Measurements from ENCODE around the gene PDGFA. TPM values are rescaled to one million over a fixed set of nuclear protein-coding genes. Genes with fewer than 3 reads are reported as not detected.

PDGFA gene
- total and polyA plus RNA-seq, 5 donors from 2014 or later, result 2.9 TPM; not detected in 4

DNA sequence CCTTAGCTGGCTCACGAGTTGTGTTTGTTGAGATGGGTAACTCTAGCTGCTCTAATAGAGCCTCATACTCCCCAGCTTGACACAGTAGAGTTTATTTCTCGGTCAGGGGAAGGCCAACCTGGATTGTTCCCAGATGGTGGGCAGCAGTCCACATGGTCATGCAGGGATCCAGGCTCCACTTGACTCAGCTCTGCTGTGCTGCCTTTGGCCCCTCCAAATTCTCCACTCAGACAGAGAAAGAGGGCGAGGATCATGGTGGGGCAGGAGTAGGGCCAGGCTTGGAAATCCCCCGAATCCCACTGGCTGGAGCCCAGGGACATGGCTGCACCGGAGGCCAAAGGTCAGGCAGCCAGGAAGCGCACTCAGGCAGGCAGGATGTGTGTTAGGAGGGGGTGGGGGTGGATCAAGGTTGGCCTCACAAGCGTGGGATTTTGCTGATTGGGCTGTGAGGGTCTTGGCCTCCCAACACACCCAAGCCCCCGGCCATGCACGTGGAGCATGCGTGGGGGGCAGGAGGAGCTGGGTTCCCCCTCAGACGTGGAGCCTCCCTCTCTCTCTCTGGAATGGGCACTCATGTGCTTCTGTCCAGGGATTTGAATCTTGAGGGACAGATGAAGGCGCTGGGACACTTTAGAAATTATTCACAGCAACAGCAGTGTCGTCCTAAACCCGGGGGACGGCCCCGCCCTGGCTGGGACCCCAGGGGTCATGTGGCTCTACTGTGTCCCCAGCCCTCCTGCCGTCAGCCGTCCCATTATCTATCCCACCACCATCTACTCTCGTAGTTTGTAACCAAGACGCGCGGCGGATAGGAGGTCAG, 44.8 kb downstream of the PDGFA start:
- H3K36me3 Mint-ChIP-seq, result no peaks in the 10 kb centered on the region
- H3K9me3 Mint-ChIP-seq, result peaks cover 0 to 3% (median 0%) of the 10 kb centered on the region in 7 donors
- no peak overlapping the region for H3K4me3 ChIP-seq (ENCODE audit: low read depth, low read length)
- H3K4me1 ChIP-seq (ENCODE audit: control insufficient read depth, insufficient read depth, low read length, poor library complexity, severe bottlenecking), result no peaks in the 10 kb centered on the region
- ATAC-seq (ENCODE audit: low read depth in 2 of 2) (no peak), DNase-seq (no peak)
- H3K4me3 Mint-ChIP-seq, result no peak overlapping the region
- no peak overlapping the region for H3K27ac ChIP-seq (ENCODE audit: insufficient read depth, low read length, poor library complexity, severe bottlenecking)
- peaks cover 0 to 7% of the 10 kb centered on the region in 2 experiments for H3K9me3 ChIP-seq (ENCODE audit: control insufficient read depth in 2 of 2, low read length in 2 of 2)
- peaks cover 0 to 4% (median 0%) of the 10 kb centered on the region in 4 donors for H3K4me1 Mint-ChIP-seq
- no peak overlapping the region for H3K27ac Mint-ChIP-seq
- no peaks in the 10 kb centered on the region for H3K27me3 ChIP-seq (ENCODE audit: control insufficient read depth, insufficient read depth, low read length)
- H3K36me3 ChIP-seq (ENCODE audit: control insufficient read depth, insufficient read depth, low read length), result no peaks in the 10 kb centered on the region
- peaks cover 4% of the 10 kb centered on the region for H3K27me3 Mint-ChIP-seq

GRCh38 chr7:473870-474604, 45.6 kb downstream of the PDGFA start:
- Histone ChIP-seq H3K4me1 (ENCODE audit: control insufficient read depth, insufficient read depth, low read length, poor library complexity, severe bottlenecking) (no peaks in the 10 kb centered on the region), H3K27ac (ENCODE audit: insufficient read depth, low read length, poor library complexity, severe bottlenecking) (no peak overlapping the region), H3K9me3 (ENCODE audit: control insufficient read depth in 2 of 2, low read length in 2 of 2) (peaks cover 0 to 7% of the 10 kb centered on the region in 2 experiments), H3K27me3 (ENCODE audit: control insufficient read depth, insufficient read depth, low read length) (no peaks in the 10 kb centered on the region), H3K4me3 (ENCODE audit: low read depth, low read length) (no peak overlapping the region), H3K36me3 (ENCODE audit: control insufficient read depth, insufficient read depth, low read length) (no peaks in the 10 kb centered on the region)
- H3K4me1 Mint-ChIP-seq, result peaks cover 0 to 4% (median 0%) of the 10 kb centered on the region in 4 donors
- no peaks in the 10 kb centered on the region for H3K36me3 Mint-ChIP-seq
- H3K27ac Mint-ChIP-seq, result no peak overlapping the region
- no peak for ATAC-seq (ENCODE audit: low read depth in 2 of 2)
- peaks cover 0 to 3% (median 0%) of the 10 kb centered on the region in 7 donors for H3K9me3 Mint-ChIP-seq
- no peak for DNase-seq
- H3K27me3 Mint-ChIP-seq, result peaks cover 4% of the 10 kb centered on the region
- no peak overlapping the region for H3K4me3 Mint-ChIP-seq

- H3K27me3 ChIP-seq (ENCODE audit: control insufficient read depth, insufficient read depth, low read length), result no peaks in the 10 kb centered on the region
- no peak for DNase-seq
- ATAC-seq (ENCODE audit: low read depth in 2 of 2), result no peak
Measured at GRCh38 chr7:473211-473734, 46.4 kb downstream of the PDGFA start.

GRCh38 chr7:472640-472957, 47.0 kb downstream of the PDGFA start:
- Mint-ChIP-seq H3K36me3 (no peaks in the 10 kb centered on the region), H3K27ac (no peak overlapping the region), H3K9me3 (peaks cover 0 to 4% (median 3%) of the 10 kb centered on the region in 7 donors), H3K27me3 (peaks cover 4% of the 10 kb centered on the region), H3K4me3 (no peak overlapping the region), H3K4me1 (peaks cover 0 to 4% (median 0%) of the 10 kb centered on the region in 4 donors)
- H3K4me1 ChIP-seq (ENCODE audit: control insufficient read depth, insufficient read depth, low read length, poor library complexity, severe bottlenecking), result no peaks in the 10 kb centered on the region
- DNase-seq (peak in 1 of 3 donors; percentile 12), ATAC-seq (ENCODE audit: low read depth in 2 of 2) (no peak)
- no peaks in the 10 kb centered on the region for H3K27me3 ChIP-seq (ENCODE audit: control insufficient read depth, insufficient read depth, low read length)
- peaks cover 0 to 7% of the 10 kb centered on the region in 2 experiments for H3K9me3 ChIP-seq (ENCODE audit: control insufficient read depth in 2 of 2, low read length in 2 of 2)
- no peaks in the 10 kb centered on the region for H3K36me3 ChIP-seq (ENCODE audit: control insufficient read depth, insufficient read depth, low read length)
- H3K4me3 ChIP-seq (ENCODE audit: low read depth, low read length), result no peak overlapping the region
- no peak overlapping the region for H3K27ac ChIP-seq (ENCODE audit: insufficient read depth, low read length, poor library complexity, severe bottlenecking)

More at GRCh38 chr7:473211-473734, 46.4 kb downstream of the PDGFA start:
- no peaks in the 10 kb centered on the region for H3K4me1 ChIP-seq (ENCODE audit: control insufficient read depth, insufficient read depth, low read length, poor library complexity, severe bottlenecking)
- H3K4me3 ChIP-seq (ENCODE audit: low read depth, low read length), result no peak overlapping the region
- H3K27ac ChIP-seq (ENCODE audit: insufficient read depth, low read length, poor library complexity, severe bottlenecking), result no peak overlapping the region
- peaks cover 0 to 3% (median 0%) of the 10 kb centered on the region in 7 donors for H3K9me3 Mint-ChIP-seq
- no peak overlapping the region for H3K4me3 Mint-ChIP-seq
- H3K36me3 ChIP-seq (ENCODE audit: control insufficient read depth, insufficient read depth, low read length), result no peaks in the 10 kb centered on the region
- peaks cover 0 to 4% (median 0%) of the 10 kb centered on the region in 4 donors for H3K4me1 Mint-ChIP-seq
- H3K36me3 Mint-ChIP-seq, result no peaks in the 10 kb centered on the region
- H3K9me3 ChIP-seq (ENCODE audit: control insufficient read depth in 2 of 2, low read length in 2 of 2), result peaks cover 0 to 7% of the 10 kb centered on the region in 2 experiments
- no peak overlapping the region for H3K27ac Mint-ChIP-seq
- H3K27me3 Mint-ChIP-seq, result peaks cover 4% of the 10 kb centered on the region

GRCh38 chr7:471866-472639, 47.6 kb downstream of the PDGFA start:
- peaks cover 4% of the 10 kb centered on the region for H3K27me3 Mint-ChIP-seq
- peaks cover 0 to 9% (median 3%) of the 10 kb centered on the region in 7 donors for H3K9me3 Mint-ChIP-seq
- Histone ChIP-seq H3K9me3 (ENCODE audit: control insufficient read depth in 2 of 2, low read length in 2 of 2) (peaks cover 0 to 7% of the 10 kb centered on the region in 2 experiments), H3K36me3 (ENCODE audit: control insufficient read depth, insufficient read depth, low read length) (no peaks in the 10 kb centered on the region), H3K27ac (ENCODE audit: insufficient read depth, low read length, poor library complexity, severe bottlenecking) (no peak overlapping the region), H3K4me1 (ENCODE audit: control insufficient read depth, insufficient read depth, low read length, poor library complexity, severe bottlenecking) (no peaks in the 10 kb centered on the region), H3K27me3 (ENCODE audit: control insufficient read depth, insufficient read depth, low read length) (no peaks in the 10 kb centered on the region), H3K4me3 (ENCODE audit: low read depth, low read length) (no peak overlapping the region)
- H3K27ac Mint-ChIP-seq, result no peak overlapping the region
- no peak for DNase-seq
- H3K4me3 Mint-ChIP-seq, result no peak overlapping the region
- ATAC-seq (ENCODE audit: low read depth in 2 of 2), result no peak
- no peaks in the 10 kb centered on the region for H3K36me3 Mint-ChIP-seq
- peaks cover 0 to 4% (median 0%) of the 10 kb centered on the region in 4 donors for H3K4me1 Mint-ChIP-seq

- Mint-ChIP-seq H3K36me3 (no peaks in the 10 kb centered on the region), H3K27me3 (peaks cover 4% of the 10 kb centered on the region), H3K27ac (no peak overlapping the region), H3K4me1 (peaks cover 0 to 4% (median 0%) of the 10 kb centered on the region in 4 donors), H3K9me3 (peaks cover 0 to 9% (median 3%) of the 10 kb centered on the region in 7 donors), H3K4me3 (no peak overlapping the region)
- DNase-seq (no peak), ATAC-seq (ENCODE audit: low read depth in 2 of 2) (no peak)
- Histone ChIP-seq H3K27me3 (ENCODE audit: control insufficient read depth, insufficient read depth, low read length) (no peaks in the 10 kb centered on the region), H3K9me3 (ENCODE audit: control insufficient read depth in 2 of 2, low read length in 2 of 2) (peaks cover 0 to 7% of the 10 kb centered on the region in 2 experiments), H3K4me1 (ENCODE audit: control insufficient read depth, insufficient read depth, low read length, poor library complexity, severe bottlenecking) (no peaks in the 10 kb centered on the region), H3K36me3 (ENCODE audit: control insufficient read depth, insufficient read depth, low read length) (no peaks in the 10 kb centered on the region), H3K27ac (ENCODE audit: insufficient read depth, low read length, poor library complexity, severe bottlenecking) (no peak overlapping the region), H3K4me3 (ENCODE audit: low read depth, low read length) (no peak overlapping the region)
Measured at GRCh38 chr7:471191-471865, 48.3 kb downstream of the PDGFA start.

DNA sequence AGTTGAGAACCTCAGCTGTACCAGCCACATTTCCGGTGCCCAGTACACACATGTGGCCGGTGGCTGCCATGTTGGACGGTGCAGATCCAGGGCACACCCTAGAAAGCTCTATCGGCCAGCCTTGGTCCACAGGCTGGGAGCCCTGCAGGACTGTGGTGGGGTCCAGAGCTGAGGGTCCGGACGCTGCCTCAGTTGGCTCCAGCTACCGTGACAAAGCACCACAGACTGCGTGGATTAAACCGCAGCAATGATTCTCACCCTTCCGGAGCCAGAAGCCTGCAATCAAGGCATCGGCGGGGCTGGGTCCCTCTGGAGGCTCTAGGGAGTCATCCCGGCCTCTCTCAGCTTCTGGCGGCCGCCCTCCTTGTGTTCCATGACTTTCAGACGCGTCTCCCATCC, 50.1 kb downstream of the PDGFA start:
- Mint-ChIP-seq H3K4me1 (peaks cover 0 to 4% (median 0%) of the 10 kb centered on the region in 4 donors), H3K36me3 (no peaks in the 10 kb centered on the region), H3K27me3 (peaks cover 4% of the 10 kb centered on the region), H3K4me3 (no peak overlapping the region), H3K27ac (no peak overlapping the region), H3K9me3 (peaks cover 0 to 9% (median 3%) of the 10 kb centered on the region in 7 donors)
- Histone ChIP-seq H3K9me3 (ENCODE audit: control insufficient read depth in 2 of 2, low read length in 2 of 2) (peaks cover 0 to 4% of the 10 kb centered on the region in 2 experiments), H3K27me3 (ENCODE audit: control insufficient read depth, insufficient read depth, low read length) (no peaks in the 10 kb centered on the region), H3K4me3 (ENCODE audit: low read depth, low read length) (no peak overlapping the region), H3K4me1 (ENCODE audit: control insufficient read depth, insufficient read depth, low read length, poor library complexity, severe bottlenecking) (no peaks in the 10 kb centered on the region), H3K36me3 (ENCODE audit: control insufficient read depth, insufficient read depth, low read length) (no peaks in the 10 kb centered on the region), H3K27ac (ENCODE audit: insufficient read depth, low read length, poor library complexity, severe bottlenecking) (no peak overlapping the region)
- DNase-seq, result no peak
- no peak for ATAC-seq (ENCODE audit: low read depth in 2 of 2)

All from CD4-positive, CD25-positive, alpha-beta regulatory T cell (primary cell).